H9 (cell line): ENCODE results near the gene HYAL3. TPM values are rescaled to one million over a fixed set of nuclear protein-coding genes. Genes with fewer than 3 reads are reported as not detected.

Experiments
- DNase-seq: peaks from one replicate; pipeline ENCODE4 v3.0.0-alpha.2; 2017
- H2AFZ ChIP-seq: one replicate; pipeline ENCODE4 v1.6.1; 2013; ENCODE audit warnings: mild to moderate bottlenecking, low read length, control low read depth, moderate library complexity
- H2AK5ac ChIP-seq: 2 replicates; pipeline ENCODE4 v1.6.1; 2013; ENCODE audit warnings: low read length, control low read depth, mixed read lengths; ENCODE audit not compliant: insufficient read length
- H2BK120ac ChIP-seq: one replicate; pipeline ENCODE4 v1.6.1; 2013; ENCODE audit warnings: low read depth, mild to moderate bottlenecking, low read length, control low read depth, inconsistent platforms; ENCODE audit not compliant: poor library complexity, severe bottlenecking
- H2BK12ac ChIP-seq: 2 replicates; pipeline ENCODE4 v1.6.1; 2013; ENCODE audit warnings: low read length, control low read depth, mixed read lengths, low read depth; ENCODE audit not compliant: insufficient read length
- H2BK15ac ChIP-seq: 2 replicates; pipeline ENCODE4 v1.6.1; 2013; ENCODE audit warnings: low read depth, low read length, control low read depth
- H2BK20ac ChIP-seq: one replicate; pipeline ENCODE4 v1.6.1; 2013; ENCODE audit warnings: low read depth, mild to moderate bottlenecking, low read length, control low read depth, inconsistent platforms; ENCODE audit not compliant: poor library complexity, severe bottlenecking
- H2BK5ac ChIP-seq: 2 replicates; pipeline ENCODE4 v1.6.1; 2013; ENCODE audit warnings: low read length, control low read depth, mixed read lengths; ENCODE audit not compliant: insufficient read length
- H3K14ac ChIP-seq: 2 replicates; pipeline ENCODE4 v1.6.1; 2013; ENCODE audit warnings: low read length, control low read depth; ENCODE audit not compliant: insufficient read depth
- H3K18ac ChIP-seq: 2 replicates; pipeline ENCODE4 v1.6.1; 2013; ENCODE audit warnings: low read depth, mild to moderate bottlenecking, mixed read lengths, low read length, control low read depth; ENCODE audit not compliant: insufficient read length
- H3K23ac ChIP-seq: 2 replicates; pipeline ENCODE4 v1.6.1; 2013; ENCODE audit warnings: low read length, control low read depth, mixed read lengths, low read depth; ENCODE audit not compliant: insufficient read length
- H3K23me2 ChIP-seq: 2 replicates; pipeline ENCODE4 v1.6.1; 2013; ENCODE audit warnings: low read depth, mild to moderate bottlenecking, mixed read lengths, low read length, control low read depth; ENCODE audit not compliant: insufficient read length, poor library complexity, severe bottlenecking
- H3K27ac ChIP-seq: 2 replicates; pipeline ENCODE4 v1.5.1; 2013; ENCODE audit warnings: low read length, control low read depth, mixed read lengths, low read depth; ENCODE audit not compliant: insufficient read length
- H3K27me3 ChIP-seq: 2 replicates; pipeline ENCODE4 v1.6.1; 2013; ENCODE audit warnings: low read length, control low read depth, inconsistent platforms; ENCODE audit not compliant: insufficient read depth
- H3K4ac ChIP-seq: 2 replicates; pipeline ENCODE4 v1.6.1; 2013; ENCODE audit warnings: low read depth, mild to moderate bottlenecking, control low read depth, inconsistent platforms, low read length, moderate library complexity
- H3K4me1 ChIP-seq: 2 replicates; pipeline ENCODE4 v1.6.1; 2013; ENCODE audit warnings: low read length, control low read depth, inconsistent platforms; ENCODE audit not compliant: insufficient read depth
- H3K4me2 ChIP-seq: 2 replicates; pipeline ENCODE4 v1.6.1; 2013; ENCODE audit warnings: low read length, control low read depth, mixed read lengths; ENCODE audit not compliant: insufficient read length, insufficient read depth
- H3K56ac ChIP-seq: 2 replicates; pipeline ENCODE4 v1.6.1; 2013; ENCODE audit warnings: low read depth, mild to moderate bottlenecking, mixed read lengths, low read length, control low read depth; ENCODE audit not compliant: insufficient read length
- H3K79me1 ChIP-seq: 2 replicates; pipeline ENCODE4 v1.6.1; 2013; ENCODE audit warnings: low read depth, mild to moderate bottlenecking, moderate library complexity, low read length, control low read depth, inconsistent platforms; ENCODE audit not compliant: insufficient read depth, poor library complexity, severe bottlenecking
- H3K79me2 ChIP-seq: 2 replicates; pipeline ENCODE4 v1.6.1; 2013; ENCODE audit warnings: low read length, control low read depth, inconsistent platforms; ENCODE audit not compliant: insufficient read depth
- H3K9ac ChIP-seq: 2 replicates; pipeline ENCODE4 v1.6.1; 2013; ENCODE audit warnings: low read length, control low read depth, mixed read lengths; ENCODE audit not compliant: insufficient read length; ENCODE audit errors: extremely low read depth
- H3K9me3 ChIP-seq: one replicate; pipeline ENCODE4 v1.6.1; 2013; ENCODE audit warnings: low read depth, low read length, inconsistent platforms; ENCODE audit not compliant: control insufficient read depth
- H3T11ph ChIP-seq: one replicate; pipeline ENCODE4 v1.6.1; 2013; ENCODE audit warnings: mild to moderate bottlenecking, low read length, control low read depth, inconsistent platforms
- H4K20me1 ChIP-seq: one replicate; pipeline ENCODE4 v1.6.1; 2013; ENCODE audit not compliant: control insufficient read depth, insufficient read length, insufficient read depth
- H4K5ac ChIP-seq: 2 replicates; pipeline ENCODE4 v1.6.1; 2013; ENCODE audit warnings: low read depth, mild to moderate bottlenecking, mixed read lengths, low read length, control low read depth; ENCODE audit not compliant: insufficient read length
- H4K8ac ChIP-seq: replicated peaks from 2 replicates; pipeline ENCODE4 v1.6.1; 2013; ENCODE audit warnings: low read length, control low read depth, mixed read lengths, low read depth; ENCODE audit not compliant: insufficient read length
- H4K91ac ChIP-seq: 2 replicates; pipeline ENCODE4 v1.6.1; 2013; ENCODE audit warnings: low read depth, mild to moderate bottlenecking, moderate library complexity, mixed read lengths, low read length, control low read depth; ENCODE audit not compliant: insufficient read length
- H3K27ac Mint-ChIP-seq, 3 experiments: 2 replicates in 2 of 3; 3 replicates in 1 of 3; pipeline ENCODE4 v1.8.0; 2020 to 2021; ENCODE audit warnings: mixed read lengths in 3 of 3, mild to moderate bottlenecking in 1 of 3, moderate library complexity in 1 of 3
- H3K27me3 Mint-ChIP-seq: 2 replicates; pipeline ENCODE4 v1.8.0; 2021; ENCODE audit warnings: low read depth, mild to moderate bottlenecking, moderate library complexity, mixed read lengths
- H3K36me3 Mint-ChIP-seq, 3 experiments: 2 replicates in 2 of 3; 3 replicates in 1 of 3; pipeline ENCODE4 v1.8.0; 2020 to 2021; ENCODE audit warnings: low read depth in 3 of 3, mixed read lengths in 3 of 3; ENCODE audit not compliant: insufficient read depth in 1 of 3
- H3K4me1 Mint-ChIP-seq, 2 experiments: 2 replicates each; pipeline ENCODE4 v1.8.0; 2020; ENCODE audit warnings: mixed read lengths in 2 of 2
- H3K4me3 Mint-ChIP-seq, 2 experiments: 2 replicates in 1 of 2; 3 replicates in 1 of 2; pipeline ENCODE4 v1.8.0; 2020 to 2021; ENCODE audit warnings: mild to moderate bottlenecking in 2 of 2, mixed read lengths in 2 of 2, moderate library complexity in 1 of 2
- H3K9me3 Mint-ChIP-seq, 2 experiments: 2 replicates in 1 of 2; 3 replicates in 1 of 2; pipeline ENCODE4 v1.8.0; 2020; ENCODE audit warnings: mild to moderate bottlenecking in 2 of 2, mixed read lengths in 2 of 2, moderate library complexity in 1 of 2
- CTCF ChIP-seq: fragments of 200-600 bp; sonication (generic); conservative IDR thresholded peaks from 3 replicates; pipeline ENCODE4 v1.8.0; 2021; ENCODE audit warnings: antibody characterized with exemption, mild to moderate bottlenecking
- WGBS: extraction: QIAGEN DNeasy Blood & Tissue Kit; methylation state at CpG from one replicate; pipeline ENCODE4 v1.1.7; 2013; ENCODE audit warnings: missing lambda C conversion rate, low lambda C conversion rate, mixed read lengths; ENCODE audit not compliant: insufficient read length; ENCODE audit errors: extremely low coverage; 5-methylcytosine and 5-hydroxymethylcytosine counted together
- total RNA-seq: library from RNA; stranded (reverse); gene quantifications from 2 replicates; pipeline ENCODE4 v1.2.1, GENCODE V29; 2021

HYAL3 gene
- total RNA-seq, 1 experiment from 2014 or later = 3.1 TPM

- H3K27ac ChIP-seq = peak overlapping the region; percentile 21
- no peak overlapping the region for H4K91ac ChIP-seq
Measured at GRCh38 chr3:50299638-50299928, 378 bp upstream of the HYAL3 start.

More at GRCh38 chr3:50299638-50299928, 378 bp upstream of the HYAL3 start:
- H3K4me1 ChIP-seq = no peaks in the 10 kb centered on the region
- peaks cover 25 to 27% of the 10 kb centered on the region in 2 experiments for H3K4me1 Mint-ChIP-seq
- H4K5ac ChIP-seq = no peak overlapping the region
- peak overlapping the region in 2 of 3 experiments; percentile 20 to 96; a peak in 2 of 7 replicates for H3K27ac Mint-ChIP-seq
- no peak overlapping the region for H2AK5ac ChIP-seq
- no peaks in the 10 kb centered on the region for H3K9me3 ChIP-seq
- H3K36me3 Mint-ChIP-seq = peaks cover 0 to 8% (median 1%) of the 10 kb centered on the region in 3 experiments; a peak in 1 of 7 replicates
- TF ChIP-seq CTCF = no peak
- no peak overlapping the region for H3K4ac ChIP-seq
- peak overlapping the region; percentile 87 to 99 for H3K4me3 Mint-ChIP-seq
- H2BK5ac ChIP-seq = no peak overlapping the region
- no peaks in the 10 kb centered on the region for H3K27me3 ChIP-seq
- no CpG with 5 or more reads among the region's 12 CpGs for WGBS
- H3K23ac ChIP-seq = no peak overlapping the region
- H2BK120ac ChIP-seq = no peak overlapping the region
- H2BK12ac ChIP-seq = no peak overlapping the region
- H4K8ac ChIP-seq = no peak overlapping the region
- peak overlapping the region; percentile 17 for H3K9ac ChIP-seq
- H2BK20ac ChIP-seq = no peak overlapping the region
- no peak overlapping the region for H2AFZ ChIP-seq
- H3K79me1 ChIP-seq = no peaks in the 10 kb centered on the region
- no peak for DNase-seq
- peaks cover 6% of the 10 kb centered on the region for H3K23me2 ChIP-seq
- H3K9me3 Mint-ChIP-seq = peaks cover 0 to 2% of the 10 kb centered on the region in 2 experiments; a peak in 2 of 5 replicates
- no peaks in the 10 kb centered on the region for H3K27me3 Mint-ChIP-seq
- H3K18ac ChIP-seq = no peak overlapping the region
- H3K79me2 ChIP-seq = no peaks in the 10 kb centered on the region
- no peak overlapping the region for H2BK15ac ChIP-seq
- no peak overlapping the region for H3T11ph ChIP-seq
- no peak overlapping the region for H3K14ac ChIP-seq
- H3K56ac ChIP-seq = no peak overlapping the region
- peak overlapping the region; percentile 45 for H3K4me2 ChIP-seq
- no peaks in the 10 kb centered on the region for H4K20me1 ChIP-seq
